ENCODE measurements around the gene TRIM60. TPM values are rescaled to one million over a fixed set of nuclear protein-coding genes. Genes with fewer than 3 reads are reported as not detected.
"Not testable (repeated sequence)": the region's sequence is repeated elsewhere in the genome, so short reads cannot be mapped to it uniquely, and the experiment has no call there.

The TRIM60 gene
- total RNA-seq, 1 donor from 2014 or later: not detected

DNA sequence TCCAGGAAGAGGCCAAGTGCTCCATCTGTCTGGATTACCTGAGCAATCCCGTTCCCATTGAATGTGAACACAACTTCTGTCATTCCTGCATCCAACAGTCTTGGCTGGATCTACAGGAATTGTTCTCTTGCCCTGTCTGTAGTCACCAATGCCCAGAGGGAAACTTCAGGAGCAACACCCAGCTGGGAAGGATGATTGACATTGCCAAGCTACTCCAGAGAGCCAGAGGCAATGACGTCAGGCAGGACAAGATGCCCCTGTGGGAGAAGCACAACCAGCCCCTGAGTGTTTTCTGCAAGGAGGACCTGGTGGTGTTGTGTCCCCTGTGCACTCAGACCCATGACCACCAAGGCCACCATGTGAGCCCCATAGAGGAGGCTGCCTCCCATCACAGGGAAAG, 21.3 kb upstream of the TRIM60 start:
- H3K4me1 Mint-ChIP-seq (ENCODE audit: low read depth): peaks cover 13% of the 10 kb centered on the region
- H3K27ac Mint-ChIP-seq: no peak overlapping the region
- intact Hi-C loops (cut with micrococcal nuclease): no loop called here
- H3K4me3 Mint-ChIP-seq (ENCODE audit: low read depth): no peak overlapping the region
- H3K27me3 Mint-ChIP-seq (ENCODE audit: low read depth): peaks cover 34% of the 10 kb centered on the region
- no peaks in the 10 kb centered on the region for H3K9me3 Mint-ChIP-seq
- no peaks in the 10 kb centered on the region for H3K36me3 Mint-ChIP-seq (ENCODE audit: low read depth)
- no peak for DNase-seq (ENCODE audit: low spot score)

GRCh38 chr4:165010991-165011390, 20.8 kb upstream of the TRIM60 start:
- Mint-ChIP-seq H3K36me3 (ENCODE audit: low read depth) (no peaks in the 10 kb centered on the region), H3K27ac (no peak overlapping the region)
- intact Hi-C loops (cut with micrococcal nuclease): no loop called here

GRCh38 chr4:165011403-165011802, 20.4 kb upstream of the TRIM60 start:
- no peaks in the 10 kb centered on the region for H3K36me3 Mint-ChIP-seq (ENCODE audit: low read depth)
- no peak overlapping the region for H3K27ac Mint-ChIP-seq
- H3K4me1 Mint-ChIP-seq (ENCODE audit: low read depth): peaks cover 13% of the 10 kb centered on the region
- H3K9me3 Mint-ChIP-seq: no peaks in the 10 kb centered on the region
- intact Hi-C loops (cut with micrococcal nuclease): no loop called here
- no peak overlapping the region for H3K4me3 Mint-ChIP-seq (ENCODE audit: low read depth)
- DNase-seq (ENCODE audit: low spot score): no peak
- peaks cover 30% of the 10 kb centered on the region for H3K27me3 Mint-ChIP-seq (ENCODE audit: low read depth)

More at GRCh38 chr4:165010991-165011390, 20.8 kb upstream of the TRIM60 start:
- no peaks in the 10 kb centered on the region for H3K9me3 Mint-ChIP-seq
- peaks cover 33% of the 10 kb centered on the region for H3K27me3 Mint-ChIP-seq (ENCODE audit: low read depth)
- no peak overlapping the region for H3K4me3 Mint-ChIP-seq (ENCODE audit: low read depth)
- H3K4me1 Mint-ChIP-seq (ENCODE audit: low read depth): peaks cover 13% of the 10 kb centered on the region
- no peak for DNase-seq (ENCODE audit: low spot score)

DNA sequence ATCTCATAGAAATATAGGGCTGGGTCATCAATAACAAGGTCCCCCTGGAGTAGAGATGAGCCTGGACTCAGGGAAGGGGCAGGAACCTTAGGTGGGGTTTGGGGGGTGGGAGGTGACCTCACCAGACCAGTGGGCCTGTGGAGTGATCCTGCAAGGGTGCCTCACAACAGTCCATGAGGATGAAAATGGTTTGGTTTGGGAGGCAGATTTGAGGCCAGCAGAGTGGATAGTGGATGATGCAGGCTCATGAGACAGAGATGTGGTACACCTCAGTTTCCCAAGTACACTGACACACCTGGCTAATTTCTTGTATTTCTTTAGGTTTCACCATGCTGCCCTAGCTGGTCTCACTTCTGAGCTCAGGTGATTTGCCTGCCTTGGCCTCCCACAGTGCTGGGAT, 18.1 kb upstream of the TRIM60 start:
- DNase-seq (ENCODE audit: low spot score): no peak
- no peak overlapping the region for H3K27ac Mint-ChIP-seq
- intact Hi-C loops (cut with micrococcal nuclease): no loop called here
- H3K9me3 Mint-ChIP-seq: no peaks in the 10 kb centered on the region
- no peaks in the 10 kb centered on the region for H3K36me3 Mint-ChIP-seq (ENCODE audit: low read depth)
- no peak overlapping the region for H3K4me3 Mint-ChIP-seq (ENCODE audit: low read depth)
- H3K4me1 Mint-ChIP-seq (ENCODE audit: low read depth): peaks cover 13% of the 10 kb centered on the region
- peaks cover 31% of the 10 kb centered on the region for H3K27me3 Mint-ChIP-seq (ENCODE audit: low read depth)

DNA sequence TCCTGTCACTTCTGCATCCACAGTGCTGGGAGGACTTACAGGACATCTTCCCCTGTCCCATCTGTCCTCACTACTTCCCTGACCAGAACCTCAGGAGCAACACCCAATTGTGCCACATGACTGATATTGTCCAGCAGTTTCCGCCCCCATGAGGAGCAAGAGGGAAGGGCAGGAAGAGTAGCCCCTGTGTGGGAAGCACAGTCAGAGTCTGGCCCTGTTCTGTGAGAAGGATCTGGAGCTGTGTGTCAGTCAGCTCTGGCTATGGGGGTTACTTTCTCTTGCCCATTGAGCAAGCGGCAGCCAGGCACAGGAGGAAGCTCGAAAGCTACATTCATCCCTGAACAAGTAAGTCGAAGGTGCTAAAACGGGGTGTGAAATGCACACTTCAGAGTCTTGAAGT, 14.8 kb upstream of the TRIM60 start:
- H3K27me3 Mint-ChIP-seq (ENCODE audit: low read depth): peaks cover 15% of the 10 kb centered on the region

DNA sequence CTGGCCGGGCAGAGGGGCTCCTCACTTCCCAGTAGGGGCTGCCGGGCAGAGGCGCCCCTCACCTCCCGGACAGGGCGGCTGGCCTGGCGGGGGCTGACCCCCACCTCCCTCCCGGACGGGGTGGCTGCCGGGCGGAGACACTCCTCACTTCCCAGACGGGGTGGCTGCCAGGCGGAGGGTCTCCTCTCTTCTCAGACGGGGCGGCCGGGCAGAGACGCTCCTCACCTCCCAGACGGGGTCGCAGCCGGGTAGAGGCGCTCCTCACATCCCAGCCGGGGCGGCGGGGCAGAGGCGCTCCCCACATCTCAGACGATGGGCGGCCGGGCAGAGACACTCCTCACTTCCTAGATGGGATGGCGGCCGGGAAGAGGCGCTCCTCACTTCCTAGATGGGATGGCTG, 11.8 kb upstream of the TRIM60 start:
- intact Hi-C loops (cut with micrococcal nuclease); DNase-seq (ENCODE audit: low spot score); H3K4me3 Mint-ChIP-seq (ENCODE audit: low read depth); H3K27me3 Mint-ChIP-seq (ENCODE audit: low read depth); H3K4me1 Mint-ChIP-seq (ENCODE audit: low read depth); H3K9me3 Mint-ChIP-seq; H3K27ac Mint-ChIP-seq; H3K36me3 Mint-ChIP-seq (ENCODE audit: low read depth): not testable (repeated sequence)

More for the DNA sequence above, 14.8 kb upstream of the TRIM60 start:
- H3K4me3 Mint-ChIP-seq (ENCODE audit: low read depth): no peak overlapping the region
- no peak overlapping the region for H3K27ac Mint-ChIP-seq
- DNase-seq (ENCODE audit: low spot score): no peak
- intact Hi-C loops (cut with micrococcal nuclease): no loop called here
- no peaks in the 10 kb centered on the region for H3K36me3 Mint-ChIP-seq (ENCODE audit: low read depth)
- no peaks in the 10 kb centered on the region for H3K9me3 Mint-ChIP-seq
- H3K4me1 Mint-ChIP-seq (ENCODE audit: low read depth): no peaks in the 10 kb centered on the region

DNA sequence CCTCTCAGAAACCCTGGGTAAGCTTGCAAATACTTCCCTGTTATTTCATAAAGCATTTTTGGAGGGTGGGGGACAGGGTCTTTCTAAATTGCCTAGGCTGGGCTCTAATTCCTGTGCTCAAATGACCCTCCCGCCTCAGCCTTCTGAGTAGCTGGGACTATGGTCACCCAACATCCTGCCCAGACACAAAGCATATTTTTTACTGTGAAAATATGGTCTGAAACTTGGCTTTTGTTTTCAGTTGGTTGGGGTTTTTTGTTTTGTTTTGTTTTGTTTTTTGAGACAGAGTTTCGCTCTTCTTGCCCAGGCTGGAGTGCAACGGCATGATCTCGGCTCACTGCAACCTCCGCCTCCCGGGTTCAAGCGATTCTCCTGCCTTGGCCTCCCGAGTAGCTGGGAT, 6.0 kb upstream of the TRIM60 start:
- H3K36me3 Mint-ChIP-seq (ENCODE audit: low read depth); H3K9me3 Mint-ChIP-seq; H3K27me3 Mint-ChIP-seq (ENCODE audit: low read depth); H3K4me3 Mint-ChIP-seq (ENCODE audit: low read depth); intact Hi-C loops (cut with micrococcal nuclease); H3K4me1 Mint-ChIP-seq (ENCODE audit: low read depth); H3K27ac Mint-ChIP-seq; DNase-seq (ENCODE audit: low spot score): not testable (repeated sequence)

GRCh38 chr4:165027762-165028402, 3.9 kb upstream of the TRIM60 start:
- no peak for DNase-seq (ENCODE audit: low spot score)
- Mint-ChIP-seq H3K27me3 (ENCODE audit: low read depth) (peaks cover 5% of the 10 kb centered on the region), H3K9me3 (no peaks in the 10 kb centered on the region), H3K4me1 (ENCODE audit: low read depth) (no peaks in the 10 kb centered on the region), H3K36me3 (ENCODE audit: low read depth) (no peaks in the 10 kb centered on the region), H3K27ac (no peak overlapping the region), H3K4me3 (ENCODE audit: low read depth) (no peak overlapping the region)
- intact Hi-C loops (cut with micrococcal nuclease): no loop called here

GRCh38 chr4:165048170-165048569, 16.4 kb downstream of the TRIM60 start:
- Mint-ChIP-seq H3K9me3 (no peaks in the 10 kb centered on the region), H3K4me3 (ENCODE audit: low read depth) (no peak overlapping the region)

GRCh38 chr4:165052627-165053026, 20.8 kb downstream of the TRIM60 start:
- H3K27me3 Mint-ChIP-seq (ENCODE audit: low read depth): peaks cover 2% of the 10 kb centered on the region
- no peak for DNase-seq (ENCODE audit: low spot score)
- H3K4me3 Mint-ChIP-seq (ENCODE audit: low read depth): no peak overlapping the region
- H3K27ac Mint-ChIP-seq: no peak overlapping the region
- H3K4me1 Mint-ChIP-seq (ENCODE audit: low read depth): no peaks in the 10 kb centered on the region
- intact Hi-C loops (cut with micrococcal nuclease): no loop called here
- no peaks in the 10 kb centered on the region for H3K9me3 Mint-ChIP-seq
- no peaks in the 10 kb centered on the region for H3K36me3 Mint-ChIP-seq (ENCODE audit: low read depth)

More at GRCh38 chr4:165048170-165048569, 16.4 kb downstream of the TRIM60 start:
- DNase-seq (ENCODE audit: low spot score): no peak
- Mint-ChIP-seq H3K36me3 (ENCODE audit: low read depth) (no peaks in the 10 kb centered on the region), H3K27me3 (ENCODE audit: low read depth) (peaks cover 2% of the 10 kb centered on the region), H3K27ac (no peak overlapping the region), H3K4me1 (ENCODE audit: low read depth) (no peaks in the 10 kb centered on the region)
- intact Hi-C loops (cut with micrococcal nuclease): no loop called here

DNA sequence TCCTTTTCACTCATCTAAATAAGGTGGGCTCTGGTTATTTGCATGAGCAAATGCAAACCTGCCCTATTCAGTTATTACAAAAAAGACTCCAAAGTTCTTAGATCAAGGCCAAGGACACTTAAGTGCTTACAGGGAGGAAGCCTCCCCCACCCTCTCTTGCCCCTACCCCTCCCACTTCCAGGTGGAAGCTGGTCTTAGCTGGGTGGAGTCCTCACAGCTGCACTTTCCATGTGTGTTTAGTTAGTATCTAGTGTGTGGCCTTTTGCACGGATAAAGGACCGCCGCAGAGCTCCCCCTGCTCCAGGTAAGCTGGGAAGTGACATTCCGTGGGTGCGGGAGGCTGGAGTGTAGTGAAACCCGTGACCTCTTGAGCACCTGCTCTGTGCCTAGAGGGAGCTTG, 21.8 kb downstream of the TRIM60 start, which contains the start of gene TRIM75:
Gene TRIM75 (plus strand): TSS at position 222 of the 400 bp plus-strand sequence. CDS start 5,282 bp downstream, outside the sequence.
- Mint-ChIP-seq H3K4me3 (ENCODE audit: low read depth) (no peak within 1 kb of the TSS), H3K36me3 (ENCODE audit: low read depth) (no peaks in the 10 kb centered on the region), H3K27ac (no peak within 1 kb of the TSS), H3K27me3 (ENCODE audit: low read depth) (peaks cover 2% of the 10 kb centered on the region), H3K9me3 (no peaks in the 10 kb centered on the region), H3K4me1 (ENCODE audit: low read depth) (no peaks in the 10 kb centered on the region)
- no peak for DNase-seq (ENCODE audit: low spot score)
- intact Hi-C loops (cut with micrococcal nuclease): no loop called here

DNA sequence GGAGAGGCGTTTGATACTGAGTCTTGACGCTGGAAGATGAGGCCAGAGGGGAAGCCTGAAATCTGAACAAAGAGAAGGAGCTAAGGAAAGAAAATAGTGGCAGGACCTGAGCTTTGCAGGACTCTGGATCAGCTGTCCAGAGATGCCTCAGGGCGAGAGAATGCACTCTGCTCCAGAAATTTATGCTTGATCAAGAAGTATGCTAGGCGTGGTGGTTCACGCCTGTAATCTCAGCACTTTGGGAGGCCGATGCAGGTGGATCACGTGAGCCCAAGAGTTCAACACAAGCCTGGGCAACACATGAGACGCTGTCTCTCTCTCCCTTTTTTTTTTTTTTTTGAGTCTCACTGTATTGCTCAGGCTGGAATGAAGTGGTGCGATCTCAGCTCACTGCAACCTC, 23.8 kb downstream of the TRIM60 start:
- intact Hi-C loops (cut with micrococcal nuclease): no loop called here
- no peak overlapping the region for H3K27ac Mint-ChIP-seq
- no peaks in the 10 kb centered on the region for H3K36me3 Mint-ChIP-seq (ENCODE audit: low read depth)

DNA sequence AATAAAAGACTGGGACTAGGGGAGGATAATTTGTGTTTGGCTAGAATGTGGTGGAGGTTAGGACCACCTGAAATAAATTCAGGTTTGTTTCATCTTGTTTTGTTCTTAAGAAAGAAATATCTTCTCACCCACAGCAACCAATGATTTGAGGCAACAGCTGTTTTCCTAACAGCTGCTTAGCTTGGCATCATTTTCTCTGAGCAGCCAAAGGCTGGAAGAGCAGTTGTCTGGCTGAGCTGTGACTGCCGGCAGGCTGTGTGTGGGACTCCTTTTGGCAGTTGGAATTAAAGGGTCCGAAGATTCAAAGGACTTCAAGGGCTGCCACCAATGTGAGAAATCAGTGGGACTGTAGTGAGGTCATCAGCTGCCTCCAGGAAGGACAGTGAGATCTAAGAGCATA, 26.9 kb downstream of the TRIM60 start:
- Mint-ChIP-seq H3K4me3 (ENCODE audit: low read depth) (no peak overlapping the region), H3K27ac (no peak overlapping the region), H3K27me3 (ENCODE audit: low read depth) (no peaks in the 10 kb centered on the region), H3K36me3 (ENCODE audit: low read depth) (no peaks in the 10 kb centered on the region), H3K9me3 (no peaks in the 10 kb centered on the region), H3K4me1 (ENCODE audit: low read depth) (no peaks in the 10 kb centered on the region)
- intact Hi-C loops (cut with micrococcal nuclease): no loop called here
- DNase-seq (ENCODE audit: low spot score): no peak

More for the DNA sequence above, 23.8 kb downstream of the TRIM60 start:
- Mint-ChIP-seq H3K27me3 (ENCODE audit: low read depth) (peaks cover 2% of the 10 kb centered on the region), H3K9me3 (no peaks in the 10 kb centered on the region), H3K4me3 (ENCODE audit: low read depth) (no peak overlapping the region), H3K4me1 (ENCODE audit: low read depth) (no peaks in the 10 kb centered on the region)
- no peak for DNase-seq (ENCODE audit: low spot score)

- H3K4me3 Mint-ChIP-seq (ENCODE audit: low read depth): no peak overlapping the region
- intact Hi-C loops (cut with micrococcal nuclease): no loop called here
- H3K36me3 Mint-ChIP-seq (ENCODE audit: low read depth): no peaks in the 10 kb centered on the region
- H3K4me1 Mint-ChIP-seq (ENCODE audit: low read depth): no peaks in the 10 kb centered on the region
- DNase-seq (ENCODE audit: low spot score): no peak
- no peaks in the 10 kb centered on the region for H3K9me3 Mint-ChIP-seq
- no peaks in the 10 kb centered on the region for H3K27me3 Mint-ChIP-seq (ENCODE audit: low read depth)
- H3K27ac Mint-ChIP-seq: no peak overlapping the region
Observed at GRCh38 chr4:165059386-165059785, 27.6 kb downstream of the TRIM60 start.

All from activated T-helper 2 cell treated with anti-CD3 and anti-CD28 coated beads, Interferon-gamma antibody, Interleukin-2, Interleukin-4, amounts not matched to agents 10 μg/mL and 5 μg/mL and 100 μg/mL, durations not matched to agents 14 hours and 24 hours and 36 hours (primary cell).